Subcutaneous abdominal adipose tissue (tissue), 5 donors: ENCODE results near the gene ARHGAP24.

Experiments
- H3K27ac ChIP-seq: one replicate; pipeline ENCODE4 v1.7.0; 2013; ENCODE audit warnings: low read depth, mild to moderate bottlenecking, inconsistent platforms, low read length, moderate library complexity
- H3K27me3 ChIP-seq, 5 donors: one replicate each; pipeline ENCODE4 v1.7.0; 2013; ENCODE audit warnings: low read length in 5 of 5, inconsistent platforms in 1 of 5; ENCODE audit not compliant: control insufficient read depth in 5 of 5, insufficient read depth in 4 of 5
- H3K36me3 ChIP-seq, 5 donors: one replicate each; pipeline ENCODE4 v1.7.0; 2013; ENCODE audit warnings: low read length in 5 of 5; ENCODE audit not compliant: control insufficient read depth in 5 of 5, insufficient read depth in 5 of 5
- H3K4me1 ChIP-seq, 5 donors: one replicate each; pipeline ENCODE4 v1.7.0; 2013; ENCODE audit warnings: low read length in 5 of 5, mild to moderate bottlenecking in 3 of 5, moderate library complexity in 1 of 5; ENCODE audit not compliant: control insufficient read depth in 5 of 5, insufficient read depth in 5 of 5
- H3K4me3 ChIP-seq, 5 donors: one replicate each; pipeline ENCODE4 v1.7.0; 2013; ENCODE audit warnings: low read length in 5 of 5, low read depth in 1 of 5
- H3K9ac ChIP-seq, 5 donors: one replicate each; pipeline ENCODE4 v1.7.0; 2013; ENCODE audit warnings: low read length in 5 of 5, mild to moderate bottlenecking in 4 of 5, moderate library complexity in 3 of 5
- H3K9me3 ChIP-seq, 5 donors: one replicate each; pipeline ENCODE4 v1.7.0; 2013; ENCODE audit warnings: low read length in 5 of 5; ENCODE audit not compliant: control insufficient read depth in 5 of 5
- donor health status: healthy.
- donor health status: healthy.
- donor health status: healthy.
- donor health status: healthy.
- donor health status: healthy.

The ARHGAP24 gene

DNA sequence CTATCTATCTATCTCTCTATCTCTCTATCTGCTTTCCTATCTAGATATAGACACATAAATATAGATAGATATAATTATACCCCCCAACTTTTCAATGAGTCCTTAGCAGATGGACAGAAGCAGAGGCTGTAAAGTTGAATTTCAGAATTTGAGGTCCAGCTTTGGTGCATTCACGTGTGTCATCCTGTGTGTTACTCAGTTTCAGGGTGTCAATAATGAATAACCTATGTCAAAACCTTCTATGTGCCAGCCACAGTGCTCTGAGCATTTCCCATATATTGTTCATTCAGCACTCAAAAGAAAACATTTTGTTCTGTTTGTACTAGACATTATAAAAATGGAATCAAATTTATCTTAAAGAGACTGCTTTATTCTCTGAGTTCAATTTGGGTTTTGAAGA lies 310.0 kb downstream of the ARHGAP24 start:
- Histone ChIP-seq H3K9me3 (no peaks in the 10 kb centered on the region), H3K27ac (no peak overlapping the region), H3K4me3 (no peak overlapping the region), H3K4me1 (peaks cover 2 to 29% (median 25%) of the 10 kb centered on the region in 5 donors), H3K36me3 (no peaks in the 10 kb centered on the region), H3K9ac (no peak overlapping the region), H3K27me3 (no peaks in the 10 kb centered on the region)

DNA sequence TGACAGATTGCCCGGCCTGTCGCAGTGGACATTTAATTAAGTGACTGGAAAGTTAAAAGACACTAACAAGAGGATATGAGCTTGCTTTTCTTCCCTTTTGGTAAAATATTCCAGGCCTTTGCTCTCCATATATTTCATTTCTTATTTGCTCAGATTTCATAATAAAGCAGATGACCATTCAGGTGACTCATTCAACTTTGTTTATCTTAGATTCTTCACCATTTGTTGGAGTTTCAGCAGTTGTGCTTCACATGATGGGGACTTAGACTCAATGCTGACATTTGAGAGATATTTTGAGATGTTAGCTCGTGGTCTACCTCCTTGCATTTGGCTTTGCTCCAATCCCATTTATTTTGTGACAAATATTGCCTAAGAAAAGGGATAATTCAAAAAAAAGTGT lies 312.2 kb downstream of the ARHGAP24 start:
- Histone ChIP-seq H3K4me1 (peaks cover 2 to 29% (median 23%) of the 10 kb centered on the region in 5 donors), H3K27ac (no peak overlapping the region), H3K4me3 (no peak overlapping the region), H3K27me3 (no peaks in the 10 kb centered on the region), H3K9ac (no peak overlapping the region), H3K36me3 (no peaks in the 10 kb centered on the region), H3K9me3 (no peaks in the 10 kb centered on the region)

DNA sequence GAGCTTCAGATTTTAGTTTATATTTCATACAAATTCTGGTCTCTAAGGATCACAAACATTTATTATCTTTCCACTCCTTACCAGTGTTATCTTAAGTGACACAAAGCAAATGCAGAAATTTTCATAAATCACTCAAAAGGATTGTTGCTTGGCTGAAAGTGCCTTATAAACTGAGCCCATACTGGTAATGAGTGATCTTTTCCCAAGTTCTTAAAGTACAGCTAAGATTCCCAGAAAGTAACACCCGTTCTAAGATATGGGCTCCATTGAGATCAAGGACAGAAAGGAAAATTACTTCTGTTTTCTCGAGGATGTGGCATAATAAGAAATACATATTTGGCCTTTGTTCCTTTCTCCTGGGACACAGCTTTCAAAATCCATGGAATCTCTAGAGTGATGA lies 313.7 kb downstream of the ARHGAP24 start:
- no peak overlapping the region for H3K4me3 ChIP-seq
- H3K27me3 ChIP-seq, result no peaks in the 10 kb centered on the region
- no peaks in the 10 kb centered on the region for H3K36me3 ChIP-seq
- H3K27ac ChIP-seq, result no peak overlapping the region
- no peaks in the 10 kb centered on the region for H3K9me3 ChIP-seq
- H3K9ac ChIP-seq, result no peak overlapping the region
- peaks cover 0 to 34% (median 28%) of the 10 kb centered on the region in 5 donors for H3K4me1 ChIP-seq

DNA sequence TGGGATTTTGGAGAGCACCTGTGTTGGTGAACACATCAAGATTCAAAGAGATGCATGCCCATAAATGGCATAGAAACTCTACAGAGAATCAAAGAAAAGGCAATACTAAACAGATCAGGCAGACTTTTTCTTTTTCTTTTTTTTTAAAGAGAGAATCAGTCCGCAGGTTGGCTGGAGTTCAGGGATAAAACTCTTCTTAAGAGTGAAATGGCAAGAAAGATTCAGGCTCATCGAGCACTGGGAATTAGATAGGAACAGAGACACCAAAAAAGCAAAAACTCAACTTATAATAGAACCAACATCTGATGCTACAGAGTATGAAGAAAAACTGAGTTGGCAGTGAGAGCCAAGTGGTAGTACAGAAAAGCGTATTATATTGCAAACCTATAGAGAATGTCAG lies 314.3 kb downstream of the ARHGAP24 start:
- no peak overlapping the region for H3K27ac ChIP-seq
- no peaks in the 10 kb centered on the region for H3K9me3 ChIP-seq
- H3K4me3 ChIP-seq, result no peak overlapping the region
- H3K27me3 ChIP-seq, result no peaks in the 10 kb centered on the region
- peaks cover 0 to 27% (median 22%) of the 10 kb centered on the region in 5 donors for H3K4me1 ChIP-seq
- no peaks in the 10 kb centered on the region for H3K36me3 ChIP-seq
- H3K9ac ChIP-seq, result no peak overlapping the region

DNA sequence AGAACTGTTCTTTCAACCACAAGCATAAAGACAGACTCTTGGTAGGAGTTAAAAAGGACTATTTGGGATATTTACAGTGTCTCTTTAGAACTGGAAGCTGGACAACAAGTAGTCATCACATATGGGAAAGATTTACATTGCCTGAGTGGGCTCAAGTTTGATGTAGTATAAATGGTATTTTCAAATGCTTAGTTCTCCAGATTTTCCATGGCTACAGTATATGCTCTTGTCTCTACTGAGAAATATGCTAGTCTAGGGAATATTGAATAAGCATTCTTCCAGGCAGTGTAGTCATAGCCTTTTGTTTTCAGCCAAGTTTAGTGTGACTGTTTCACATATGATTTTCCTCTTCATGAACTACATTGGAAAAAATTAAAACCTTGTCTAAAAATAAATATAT lies 315.6 kb downstream of the ARHGAP24 start:
- Histone ChIP-seq H3K36me3 (no peaks in the 10 kb centered on the region), H3K4me1 (peaks cover 0 to 24% (median 22%) of the 10 kb centered on the region in 5 donors), H3K27me3 (no peaks in the 10 kb centered on the region), H3K27ac (peak overlapping the region; percentile 25), H3K9ac (no peak overlapping the region), H3K9me3 (no peaks in the 10 kb centered on the region), H3K4me3 (no peak overlapping the region)

DNA sequence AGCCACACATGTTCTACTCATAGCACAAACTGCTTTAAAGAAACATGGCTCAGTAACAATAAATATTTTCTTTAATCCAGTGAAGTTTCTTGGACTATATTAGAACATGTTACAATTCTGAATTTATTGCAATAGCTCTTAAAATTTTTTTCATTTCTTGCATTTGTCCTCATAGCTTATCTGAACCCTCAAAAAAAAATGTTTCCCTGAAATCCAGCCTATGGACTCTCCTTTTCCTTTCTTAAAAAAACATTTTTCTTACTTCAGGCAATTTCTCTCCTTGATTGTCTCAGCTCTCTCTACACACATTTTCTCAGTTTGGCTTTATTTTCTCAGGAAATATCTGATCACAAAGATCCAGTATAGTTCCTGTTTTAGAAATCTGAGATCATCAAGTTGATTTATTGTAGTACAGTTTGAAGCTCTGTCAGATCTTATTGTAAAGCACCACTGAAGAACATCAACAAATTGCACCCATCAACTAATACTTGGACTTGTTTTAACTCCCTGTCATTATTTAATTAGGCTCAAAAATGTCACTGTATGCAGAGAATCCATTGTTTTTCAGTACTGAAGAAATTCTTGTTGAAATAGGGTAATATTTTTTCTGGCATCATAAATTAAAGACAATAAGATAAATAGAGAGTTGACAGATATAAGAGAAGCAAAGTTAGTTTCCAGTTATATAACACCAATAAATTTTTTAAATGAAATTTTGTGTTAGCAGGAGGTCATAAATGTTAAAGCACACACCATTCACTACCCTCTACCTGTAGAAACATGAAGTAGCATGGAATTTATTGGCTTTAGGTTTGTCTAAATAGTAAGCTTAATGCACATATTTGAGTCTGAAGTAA lies 317.7 kb downstream of the ARHGAP24 start:
- no peak overlapping the region for H3K4me3 ChIP-seq
- peaks cover 0 to 32% (median 22%) of the 10 kb centered on the region in 5 donors for H3K4me1 ChIP-seq
- peak overlapping the region; percentile 2 for H3K27ac ChIP-seq
- no peaks in the 10 kb centered on the region for H3K36me3 ChIP-seq
- H3K27me3 ChIP-seq, result no peaks in the 10 kb centered on the region
- H3K9ac ChIP-seq, result no peak overlapping the region
- H3K9me3 ChIP-seq, result no peaks in the 10 kb centered on the region

DNA sequence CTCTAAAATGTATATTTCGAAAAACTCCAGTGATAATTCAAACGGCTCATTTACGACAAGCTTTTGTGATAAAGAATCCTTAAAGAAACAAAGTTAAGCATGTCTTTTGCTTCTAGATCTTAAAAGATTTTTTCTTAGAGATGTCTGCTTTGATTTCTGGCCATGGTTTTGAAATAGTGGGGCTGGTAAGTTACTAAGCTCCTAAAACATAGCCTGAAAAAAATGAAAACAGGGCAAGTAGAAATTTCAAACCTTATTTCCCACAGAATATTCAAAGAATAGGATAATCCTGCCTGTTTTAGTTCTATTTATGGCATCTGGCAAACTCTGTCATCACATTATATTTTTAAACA lies 318.3 kb downstream of the ARHGAP24 start:
- Histone ChIP-seq H3K9ac (no peak overlapping the region), H3K4me3 (no peak overlapping the region), H3K27ac (peak overlapping the region; percentile 25), H3K9me3 (no peaks in the 10 kb centered on the region), H3K4me1 (peaks cover 0 to 38% (median 24%) of the 10 kb centered on the region in 5 donors), H3K36me3 (no peaks in the 10 kb centered on the region), H3K27me3 (no peaks in the 10 kb centered on the region)

DNA sequence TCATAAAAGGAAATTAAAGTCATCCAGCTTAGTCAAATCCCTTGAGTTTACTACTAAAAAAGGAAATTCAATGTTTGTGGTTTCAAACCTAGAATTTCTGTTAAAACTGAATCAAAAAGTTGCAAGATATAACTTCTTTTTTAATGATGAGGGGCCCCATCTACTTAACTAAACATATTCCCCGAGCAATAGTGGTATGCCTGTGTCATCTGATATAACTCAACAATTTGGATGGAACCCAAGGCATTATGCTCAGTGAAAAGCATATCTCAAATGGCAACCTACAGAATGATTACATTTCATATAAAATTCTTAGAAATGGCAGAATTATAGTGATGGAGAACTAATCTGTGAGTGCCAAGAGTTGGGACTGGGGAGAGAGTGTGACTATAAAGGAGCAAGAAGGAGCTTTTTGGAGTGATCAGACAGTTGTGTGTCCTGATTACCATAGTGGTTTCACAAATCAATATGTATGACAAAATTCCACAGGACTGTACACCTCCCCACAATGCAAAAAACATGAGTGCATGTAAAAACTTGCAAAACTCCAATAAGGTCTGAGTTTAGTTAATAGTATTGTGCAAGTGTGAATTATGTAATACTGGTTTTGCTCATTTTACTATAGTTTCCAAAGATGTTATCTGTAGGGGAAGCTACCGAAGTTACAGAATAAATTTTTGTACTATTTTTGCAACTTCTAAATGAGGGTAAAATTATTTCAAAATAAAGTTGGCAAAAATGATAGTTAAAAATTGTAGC lies 323.2 kb downstream of the ARHGAP24 start:
- Histone ChIP-seq H3K4me1 (peaks cover 0 to 24% (median 13%) of the 10 kb centered on the region in 5 donors), H3K36me3 (no peaks in the 10 kb centered on the region), H3K27ac (peak overlapping the region; percentile 20), H3K27me3 (no peaks in the 10 kb centered on the region), H3K9ac (no peak overlapping the region), H3K9me3 (peaks cover 0 to 4% (median 0%) of the 10 kb centered on the region in 5 donors), H3K4me3 (no peak overlapping the region)

DNA sequence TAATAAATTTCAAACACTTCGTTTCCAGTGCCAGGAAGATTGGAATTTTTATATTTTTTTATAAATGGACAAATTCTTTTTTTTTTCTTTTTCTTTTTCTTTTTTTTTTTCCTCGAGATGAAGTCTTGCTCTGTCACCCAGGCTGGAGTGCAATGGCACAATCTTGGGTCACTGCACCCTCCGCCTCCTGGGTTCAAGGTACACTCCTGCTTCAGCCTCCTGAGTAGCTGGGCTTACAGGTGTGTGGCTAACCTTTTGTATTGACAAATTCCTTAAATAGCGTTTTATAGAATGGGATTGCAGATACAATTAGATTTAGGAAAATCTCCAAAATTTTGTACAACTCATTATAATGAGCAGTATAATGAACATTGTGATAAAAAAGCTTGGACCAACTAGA lies 328.9 kb downstream of the ARHGAP24 start:
- no peak overlapping the region for H3K4me3 ChIP-seq
- H3K36me3 ChIP-seq, result no peaks in the 10 kb centered on the region
- H3K9ac ChIP-seq, result no peak overlapping the region
- no peak overlapping the region for H3K27ac ChIP-seq
- peaks cover 3 to 28% (median 17%) of the 10 kb centered on the region in 5 donors for H3K4me1 ChIP-seq
- H3K9me3 ChIP-seq, result peaks cover 0 to 4% (median 0%) of the 10 kb centered on the region in 5 donors
- H3K27me3 ChIP-seq, result no peaks in the 10 kb centered on the region

DNA sequence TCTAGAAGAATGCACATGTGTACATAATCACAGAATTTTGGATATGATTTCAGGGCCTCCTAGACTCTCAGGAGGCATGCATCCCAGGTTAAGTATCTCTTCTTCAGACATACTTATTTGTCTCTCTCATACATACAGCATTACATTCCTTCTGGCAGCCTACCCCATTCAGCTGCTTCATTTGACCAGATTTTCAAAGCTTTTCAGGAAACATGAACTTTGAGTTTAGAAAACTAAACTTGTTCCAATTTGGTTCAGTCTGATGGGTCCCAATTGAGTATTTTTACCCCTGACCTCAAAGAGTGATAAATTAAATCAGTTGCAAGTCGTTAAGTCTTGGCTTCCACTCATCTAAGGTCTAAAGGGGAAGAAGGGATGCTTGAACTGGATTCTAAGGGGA lies 330.9 kb downstream of the ARHGAP24 start:
- Histone ChIP-seq H3K27me3 (no peaks in the 10 kb centered on the region), H3K9ac (no peak overlapping the region), H3K27ac (no peak overlapping the region), H3K9me3 (no peaks in the 10 kb centered on the region), H3K4me3 (no peak overlapping the region), H3K4me1 (peaks cover 3 to 26% (median 20%) of the 10 kb centered on the region in 5 donors), H3K36me3 (no peaks in the 10 kb centered on the region)
